ENCODE measurements around the gene RNF10.
"Not testable (repeated sequence)": the region's sequence is repeated elsewhere in the genome, so short reads cannot be mapped to it uniquely, and the experiment has no call there.

DNA sequence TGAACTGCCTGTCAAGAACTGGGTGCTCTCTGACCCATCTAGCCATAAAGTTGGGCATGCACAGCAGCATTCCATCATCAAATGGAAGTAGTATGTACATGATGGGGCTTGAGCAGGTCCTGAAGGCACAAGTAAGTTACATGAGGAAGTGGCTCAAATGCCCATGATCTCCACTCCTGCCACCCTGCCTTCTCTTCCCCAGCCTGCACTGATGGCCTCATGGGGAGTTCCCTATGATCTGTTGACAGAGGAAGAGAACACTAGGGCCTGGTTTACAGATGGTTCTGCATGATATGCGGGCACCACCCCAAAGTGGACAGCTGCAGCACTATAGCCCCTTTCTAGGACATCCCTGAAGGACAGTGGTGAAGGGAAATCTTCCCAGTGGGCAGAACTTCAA is 77.4 kb downstream of the RNF10 start:
- TF ChIP-seq, protein P1, sequence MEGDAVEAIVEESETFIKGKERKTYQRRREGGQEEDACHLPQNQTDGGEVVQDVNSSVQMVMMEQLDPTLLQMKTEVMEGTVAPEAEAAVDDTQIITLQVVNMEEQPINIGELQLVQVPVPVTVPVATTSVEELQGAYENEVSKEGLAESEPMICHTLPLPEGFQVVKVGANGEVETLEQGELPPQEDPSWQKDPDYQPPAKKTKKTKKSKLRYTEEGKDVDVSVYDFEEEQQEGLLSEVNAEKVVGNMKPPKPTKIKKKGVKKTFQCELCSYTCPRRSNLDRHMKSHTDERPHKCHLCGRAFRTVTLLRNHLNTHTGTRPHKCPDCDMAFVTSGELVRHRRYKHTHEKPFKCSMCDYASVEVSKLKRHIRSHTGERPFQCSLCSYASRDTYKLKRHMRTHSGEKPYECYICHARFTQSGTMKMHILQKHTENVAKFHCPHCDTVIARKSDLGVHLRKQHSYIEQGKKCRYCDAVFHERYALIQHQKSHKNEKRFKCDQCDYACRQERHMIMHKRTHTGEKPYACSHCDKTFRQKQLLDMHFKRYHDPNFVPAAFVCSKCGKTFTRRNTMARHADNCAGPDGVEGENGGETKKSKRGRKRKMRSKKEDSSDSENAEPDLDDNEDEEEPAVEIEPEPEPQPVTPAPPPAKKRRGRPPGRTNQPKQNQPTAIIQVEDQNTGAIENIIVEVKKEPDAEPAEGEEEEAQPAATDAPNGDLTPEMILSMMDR (conservative IDR thresholded peaks at IDR 0.05; ENCODE audit: low read length) = not testable (repeated sequence)
- TF ChIP-seq EZH2phosphoT487 (IDR thresholded peaks at IDR 0.05; ENCODE audit: borderline replicate concordance) = not testable (repeated sequence)

All from Loucy (cell line).